ENCODE data around the gene TNFSF15.

DNA sequence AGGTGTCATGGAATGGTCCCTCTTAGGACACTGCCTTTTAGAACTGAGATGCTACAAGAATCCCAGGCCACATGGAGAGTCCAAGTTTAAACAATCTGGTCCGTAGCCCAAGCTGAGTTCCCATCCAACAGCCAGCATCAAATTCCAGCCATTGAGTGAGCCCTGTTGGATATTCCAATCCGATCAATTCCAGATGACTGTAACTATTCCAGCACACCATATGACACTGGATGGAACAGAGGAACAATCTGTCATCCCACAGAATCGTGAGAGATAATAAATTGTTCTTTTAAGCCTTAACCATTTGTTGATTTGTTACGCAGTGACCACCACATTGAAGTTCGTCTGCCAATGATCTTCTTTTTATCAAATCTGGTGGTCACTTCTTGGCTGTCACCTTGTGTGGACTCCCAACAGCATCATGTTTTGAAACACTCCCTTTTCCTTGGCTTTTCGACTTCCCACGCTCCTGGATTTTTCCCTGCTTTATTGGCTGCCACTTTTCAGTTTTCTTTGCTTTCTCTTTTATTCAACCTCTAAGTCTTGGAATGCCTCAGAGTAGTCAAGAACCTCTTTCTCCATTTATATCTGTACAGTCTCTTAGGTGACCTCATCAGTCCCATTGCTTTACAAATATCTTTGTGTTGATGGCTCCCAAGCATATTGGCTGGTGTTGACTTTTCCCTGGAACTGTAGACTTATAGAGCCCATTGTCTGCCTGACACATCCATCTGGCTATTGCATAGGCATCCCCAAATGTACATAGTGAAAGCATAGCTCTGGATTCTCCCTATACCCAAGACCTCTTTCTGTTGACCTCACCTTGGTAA is 46.1 kb downstream of the TNFSF15 start:
- TF ChIP-seq ZNF8 (CRISPR knock-in tag; IDR thresholded peaks at IDR 0.05) (no peak), ZFP30 (CRISPR knock-in tag; IDR thresholded peaks at IDR 0.05) (no peak)
- TF ChIP-seq, protein P1, sequence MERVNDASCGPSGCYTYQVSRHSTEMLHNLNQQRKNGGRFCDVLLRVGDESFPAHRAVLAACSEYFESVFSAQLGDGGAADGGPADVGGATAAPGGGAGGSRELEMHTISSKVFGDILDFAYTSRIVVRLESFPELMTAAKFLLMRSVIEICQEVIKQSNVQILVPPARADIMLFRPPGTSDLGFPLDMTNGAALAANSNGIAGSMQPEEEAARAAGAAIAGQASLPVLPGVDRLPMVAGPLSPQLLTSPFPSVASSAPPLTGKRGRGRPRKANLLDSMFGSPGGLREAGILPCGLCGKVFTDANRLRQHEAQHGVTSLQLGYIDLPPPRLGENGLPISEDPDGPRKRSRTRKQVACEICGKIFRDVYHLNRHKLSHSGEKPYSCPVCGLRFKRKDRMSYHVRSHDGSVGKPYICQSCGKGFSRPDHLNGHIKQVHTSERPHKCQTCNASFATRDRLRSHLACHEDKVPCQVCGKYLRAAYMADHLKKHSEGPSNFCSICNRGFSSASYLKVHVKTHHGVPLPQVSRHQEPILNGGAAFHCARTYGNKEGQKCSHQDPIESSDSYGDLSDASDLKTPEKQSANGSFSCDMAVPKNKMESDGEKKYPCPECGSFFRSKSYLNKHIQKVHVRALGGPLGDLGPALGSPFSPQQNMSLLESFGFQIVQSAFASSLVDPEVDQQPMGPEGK (CRISPR knock-in tag; IDR thresholded peaks at IDR 0.05; ENCODE audit: borderline replicate concordance), result no peak

Data from SK-N-SH treated with all-trans-retinoic acid at 6 μM for 48 hours (cell line).